NT2/D1 (cell line): ENCODE measurements around the gene ADNP2.
"Not testable (repeated sequence)": the region's sequence is repeated elsewhere in the genome, so short reads cannot be mapped to it uniquely, and the experiment has no call there.

ENCODE experiments used
- DNase-seq: peaks from one replicate; pipeline ENCODE4 v3.0.0-alpha.2; 2011; ENCODE audit warnings: low read depth, low spot score
- H3K27me3 ChIP-seq: 2 replicates; pipeline ENCODE4 v1.6.0; 2011; ENCODE audit warnings: mild to moderate bottlenecking; ENCODE audit not compliant: insufficient read length, insufficient read depth
- H3K36me3 ChIP-seq: 2 replicates; pipeline ENCODE4 v1.6.1; 2011; ENCODE audit warnings: mild to moderate bottlenecking, low read length, mixed read lengths; ENCODE audit not compliant: insufficient read depth, insufficient read length
- H3K4me1 ChIP-seq: 2 replicates; pipeline ENCODE4 v1.5.1; 2011; ENCODE audit not compliant: insufficient read depth, insufficient read length
- H3K4me3 ChIP-seq: 2 replicates; pipeline ENCODE4 v1.5.1; 2011; ENCODE audit warnings: low read depth; ENCODE audit not compliant: insufficient read length
- H3K9ac ChIP-seq: 2 replicates; pipeline ENCODE4 v1.6.0; 2011; ENCODE audit warnings: low read depth; ENCODE audit not compliant: insufficient read length
- H3K9me3 ChIP-seq: 2 replicates; pipeline ENCODE4 v1.5.1; 2011; ENCODE audit warnings: mild to moderate bottlenecking, low read length; ENCODE audit not compliant: insufficient read depth
- SUZ12 ChIP-seq: IDR thresholded peaks from 2 replicates; pipeline ENCODE4 v1.6.1; 2011; ENCODE audit not compliant: insufficient read length, insufficient read depth; ENCODE audit errors: extremely low read depth
- YY1 ChIP-seq: IDR thresholded peaks from 2 replicates; pipeline ENCODE4 v1.6.1; 2011; ENCODE audit not compliant: insufficient read length, insufficient read depth
- ZNF274 ChIP-seq: IDR thresholded peaks from 2 replicates; pipeline ENCODE4 v1.6.1; 2011; ENCODE audit warnings: mild to moderate bottlenecking, low read depth, low read length

Gene ADNP2

GRCh38 chr18:80158365-80158764 lies 49.3 kb downstream of the ADNP2 start:
- no peak overlapping the region for H3K9ac ChIP-seq
- H3K36me3 ChIP-seq = peaks cover 80% of the 10 kb centered on the region
- no peak overlapping the region for H3K4me3 ChIP-seq
- DNase-seq = no peak
- no peak for TF ChIP-seq ZNF274
- no peak for TF ChIP-seq SUZ12
- TF ChIP-seq YY1 = no peak
- H3K9me3 ChIP-seq = peaks cover 1% of the 10 kb centered on the region; the same call in 1 of the 2 replicates
- no peaks in the 10 kb centered on the region for H3K27me3 ChIP-seq
- H3K4me1 ChIP-seq = no peaks in the 10 kb centered on the region

GRCh38 chr18:80159713-80160636 lies 50.9 kb downstream of the ADNP2 start:
- no peak for DNase-seq
- TF ChIP-seq SUZ12 (no peak), ZNF274 (no peak), YY1 (no peak)
- Histone ChIP-seq H3K27me3 (no peaks in the 10 kb centered on the region), H3K4me3 (no peak overlapping the region), H3K9me3 (peaks cover 17% of the 10 kb centered on the region), H3K4me1 (no peaks in the 10 kb centered on the region), H3K36me3 (peaks cover 73% of the 10 kb centered on the region), H3K9ac (no peak overlapping the region)

- H3K4me3 ChIP-seq = no peak overlapping the region
- H3K27me3 ChIP-seq = no peaks in the 10 kb centered on the region
- no peaks in the 10 kb centered on the region for H3K4me1 ChIP-seq
- H3K36me3 ChIP-seq = peaks cover 57% of the 10 kb centered on the region
- TF ChIP-seq YY1 (no peak), ZNF274 (no peak), SUZ12 (no peak)
- H3K9ac ChIP-seq = no peak overlapping the region
- H3K9me3 ChIP-seq = peaks cover 18% of the 10 kb centered on the region
- DNase-seq = no peak
Observed at GRCh38 chr18:80161781-80162417, 52.8 kb downstream of the ADNP2 start.

GRCh38 chr18:80163183-80163582 lies 54.1 kb downstream of the ADNP2 start:
- H3K27me3 ChIP-seq = no peaks in the 10 kb centered on the region
- no peak for DNase-seq
- H3K9me3 ChIP-seq = peaks cover 18% of the 10 kb centered on the region
- no peak overlapping the region for H3K9ac ChIP-seq
- TF ChIP-seq SUZ12 (no peak), YY1 (no peak), ZNF274 (no peak)
- no peak overlapping the region for H3K4me3 ChIP-seq
- H3K4me1 ChIP-seq = no peaks in the 10 kb centered on the region
- peaks cover 56% of the 10 kb centered on the region for H3K36me3 ChIP-seq

- H3K4me3 ChIP-seq, H3K9ac ChIP-seq, DNase-seq, H3K4me1 ChIP-seq, H3K27me3 ChIP-seq: not testable (repeated sequence)
- Histone ChIP-seq H3K36me3 (peaks cover 40% of the 10 kb centered on the region), H3K9me3 (peaks cover 18% of the 10 kb centered on the region)
Observed at GRCh38 chr18:80164727-80165355, 55.8 kb downstream of the ADNP2 start.

- DNase-seq = no peak
- Histone ChIP-seq H3K27me3 (no peaks in the 10 kb centered on the region), H3K4me1 (no peaks in the 10 kb centered on the region), H3K9me3 (peaks cover 18% of the 10 kb centered on the region), H3K4me3 (no peak overlapping the region), H3K36me3 (peaks cover 30% of the 10 kb centered on the region), H3K9ac (no peak overlapping the region)
- TF ChIP-seq SUZ12 (no peak), ZNF274 (no peak), YY1 (no peak)
Observed at GRCh38 chr18:80166240-80166639, 57.2 kb downstream of the ADNP2 start.

- H3K9ac ChIP-seq = no peak overlapping the region
- peaks cover 27% of the 10 kb centered on the region for H3K36me3 ChIP-seq
- no peak for DNase-seq
- no peaks in the 10 kb centered on the region for H3K4me1 ChIP-seq
- TF ChIP-seq ZNF274 (no peak), YY1 (no peak), SUZ12 (no peak)
- no peak overlapping the region for H3K4me3 ChIP-seq
- no peaks in the 10 kb centered on the region for H3K27me3 ChIP-seq
- H3K9me3 ChIP-seq = peaks cover 18% of the 10 kb centered on the region
Observed at GRCh38 chr18:80166725-80167124, 57.7 kb downstream of the ADNP2 start.
